Fibroblast of skin of left quadriceps (primary cell): ENCODE measurements around the gene C10orf143.

ENCODE experiments used
- DNase-seq, 2 experiments: peaks; one replicate each; pipeline ENCODE4 v3.0.0-alpha.2; 2013; ENCODE audit warnings: low read depth in 2 of 2

C10orf143 gene

DNA sequence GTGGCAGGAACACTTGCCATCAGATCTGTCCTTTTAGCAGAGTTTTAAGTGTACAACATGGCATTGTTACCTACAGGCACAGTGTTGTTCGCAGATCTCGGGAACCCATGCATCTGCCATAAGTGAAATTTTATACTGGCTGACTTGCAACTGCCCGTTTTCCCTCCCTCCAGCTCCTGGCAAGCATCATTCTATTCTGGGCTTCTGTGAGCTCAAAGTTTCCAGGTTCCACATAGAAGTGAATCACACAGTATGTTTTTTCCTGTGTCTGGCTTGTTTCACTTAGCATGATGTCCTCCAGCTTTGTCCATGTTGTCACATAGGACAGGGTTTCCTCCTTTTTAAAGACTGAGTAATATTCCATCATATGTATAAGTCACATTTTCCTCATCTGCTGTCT lies 56.6 kb downstream of the C10orf143 start:
- DNase-seq: no peak

- DNase-seq: peak; percentile 22 to 24
Measured at GRCh38 chr10:130053561-130053960, 57.1 kb downstream of the C10orf143 start.

DNA sequence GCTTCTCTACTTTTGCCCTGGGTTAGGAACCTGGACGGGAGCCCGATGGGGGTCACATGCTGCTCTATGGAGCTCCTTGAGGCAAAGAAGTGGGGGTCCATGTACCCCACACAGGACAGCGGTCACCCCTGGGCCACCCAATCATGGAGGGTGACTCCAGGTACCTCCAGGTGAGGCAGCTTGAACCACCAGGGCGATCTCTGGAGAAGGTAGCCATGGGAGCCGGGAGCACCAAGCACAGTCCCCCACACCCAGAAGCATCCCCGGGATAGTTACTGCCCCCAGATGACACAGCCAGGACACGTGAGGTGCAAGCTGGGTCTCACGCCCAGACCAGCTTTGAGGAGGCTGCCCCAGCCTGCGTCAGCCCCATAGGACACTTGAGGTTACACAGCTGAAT lies 58.4 kb downstream of the C10orf143 start:
- no peak for DNase-seq

GRCh38 chr10:130050721-130051120 lies 59.9 kb downstream of the C10orf143 start:
- no peak for DNase-seq

DNA sequence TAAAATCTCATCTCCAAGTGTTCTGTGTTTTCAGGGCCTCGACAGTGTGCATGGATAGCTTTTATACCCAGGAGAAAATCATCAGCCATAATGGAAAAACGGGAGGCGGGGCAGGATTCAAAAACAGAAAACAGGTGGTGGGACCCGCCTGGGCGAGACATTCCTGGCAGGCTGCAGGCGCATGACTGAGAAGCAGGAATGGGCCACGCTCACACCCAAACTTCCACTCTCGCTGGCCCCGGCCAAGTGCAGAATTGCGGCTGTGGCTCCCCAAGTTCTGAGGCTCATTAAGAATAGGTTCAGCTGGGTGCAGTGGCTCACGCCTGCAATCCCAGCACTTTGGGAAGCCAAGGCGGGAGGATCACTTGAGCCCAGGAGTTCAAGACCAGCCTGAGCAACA lies 60.6 kb downstream of the C10orf143 start:
- no peak for DNase-seq

- no peak for DNase-seq
Measured at GRCh38 chr10:130049244-130049643, 61.4 kb downstream of the C10orf143 start.

DNA sequence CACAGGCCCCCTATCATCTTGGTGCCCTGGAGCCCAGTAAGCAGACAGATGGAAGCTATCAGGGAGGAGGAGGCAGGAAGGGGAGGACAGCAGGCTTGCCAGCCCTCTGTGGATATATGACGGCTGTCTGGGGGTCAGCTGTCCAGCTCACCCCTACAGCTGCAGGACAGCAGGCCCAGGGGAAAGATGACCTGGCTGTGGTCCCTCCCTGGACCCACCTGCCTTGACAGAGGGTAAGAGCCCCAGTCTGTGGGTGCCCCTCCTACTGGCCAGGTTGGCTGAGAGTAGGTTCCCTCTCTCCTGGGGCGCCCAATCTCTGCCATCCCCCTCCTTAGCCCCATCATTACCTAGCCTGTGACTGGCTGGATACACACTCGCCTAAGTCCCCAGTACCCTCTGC lies 62.5 kb downstream of the C10orf143 start:
- DNase-seq: no peak

DNA sequence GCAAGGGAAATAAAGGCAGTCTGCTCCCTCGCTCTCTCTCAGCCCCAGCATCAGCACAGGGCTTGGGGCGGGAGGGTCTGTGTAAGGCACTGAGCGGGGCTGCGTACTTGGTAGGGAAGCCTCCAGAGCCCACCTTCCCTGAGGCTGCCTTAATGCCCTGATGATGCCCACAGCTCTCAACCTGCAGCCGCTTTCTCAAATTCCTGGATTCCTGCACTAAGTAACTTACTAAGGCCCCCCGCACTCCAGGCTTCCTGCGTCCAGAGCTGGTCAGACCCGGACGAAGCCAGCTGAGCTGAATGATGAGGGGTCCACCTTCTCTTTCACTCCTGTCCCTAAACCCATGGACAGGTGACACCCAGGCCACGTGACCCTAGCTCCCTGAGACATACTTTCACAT lies 63.3 kb downstream of the C10orf143 start:
- no peak for DNase-seq

GRCh38 chr10:130046591-130046990 lies 64.0 kb downstream of the C10orf143 start:
- no peak for DNase-seq

DNA sequence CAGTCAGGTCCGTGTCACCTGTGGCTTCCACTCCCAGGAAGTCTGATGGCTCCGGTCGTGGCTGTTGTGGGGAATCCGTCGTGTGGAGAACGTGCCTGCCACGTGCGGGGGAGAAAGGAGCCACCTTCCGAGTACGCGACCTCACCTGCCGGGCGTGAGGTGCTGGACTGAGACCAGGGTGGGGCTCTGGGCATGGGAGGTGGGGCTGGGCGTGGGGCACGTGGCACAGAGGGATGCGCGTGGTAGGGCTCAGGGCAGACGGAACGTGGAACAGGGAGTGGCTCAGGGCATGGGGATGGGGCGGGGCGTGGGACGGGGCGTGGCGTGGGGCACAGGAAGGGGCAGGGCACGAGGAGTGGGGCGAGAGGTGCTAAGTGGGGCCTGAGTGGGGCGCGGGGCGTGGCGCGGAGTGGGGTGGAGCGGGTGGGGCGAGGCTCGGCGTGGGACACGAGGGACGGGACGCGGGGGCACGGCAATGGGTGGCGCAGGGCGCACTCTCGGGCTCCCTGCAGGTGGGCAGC lies 64.8 kb downstream of the C10orf143 start:
- no peak for DNase-seq

DNA sequence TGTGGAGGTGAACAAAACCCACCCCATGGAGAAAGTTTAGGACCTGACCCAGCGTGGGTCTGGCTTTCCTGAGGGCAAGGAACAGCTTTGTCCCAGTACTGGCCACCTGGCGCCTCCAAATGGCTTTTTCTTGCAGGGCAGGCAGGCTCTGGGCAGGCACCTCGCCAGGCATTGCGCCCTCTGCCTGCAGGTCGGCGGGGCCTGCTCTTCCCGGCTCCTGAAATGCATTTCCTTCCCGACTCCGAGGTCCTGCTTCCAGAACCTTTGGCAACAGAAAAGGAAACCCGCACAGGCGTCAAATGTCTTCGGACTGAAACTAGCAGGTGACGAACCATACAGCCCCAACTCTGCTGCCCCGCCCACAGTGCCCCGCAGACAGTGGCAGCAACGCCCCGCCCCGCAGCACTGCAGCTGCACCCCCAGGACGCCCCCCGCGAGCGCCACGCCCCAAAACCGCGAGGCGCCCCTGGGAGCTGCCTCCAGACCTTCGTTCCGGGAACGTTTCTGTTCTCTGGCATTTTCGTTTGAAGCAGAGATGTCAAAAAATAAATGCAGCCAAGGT lies 65.5 kb downstream of the C10orf143 start:
- DNase-seq: no peak

GRCh38 chr10:130044067-130045061 lies 66.3 kb downstream of the C10orf143 start:
- DNase-seq: no peak

GRCh38 chr10:130043491-130043890 lies 67.1 kb downstream of the C10orf143 start:
- no peak for DNase-seq

GRCh38 chr10:130042381-130042780 lies 68.2 kb downstream of the C10orf143 start:
- no peak for DNase-seq

- DNase-seq: no peak
Measured at GRCh38 chr10:130041451-130042371, 68.9 kb downstream of the C10orf143 start.

DNA sequence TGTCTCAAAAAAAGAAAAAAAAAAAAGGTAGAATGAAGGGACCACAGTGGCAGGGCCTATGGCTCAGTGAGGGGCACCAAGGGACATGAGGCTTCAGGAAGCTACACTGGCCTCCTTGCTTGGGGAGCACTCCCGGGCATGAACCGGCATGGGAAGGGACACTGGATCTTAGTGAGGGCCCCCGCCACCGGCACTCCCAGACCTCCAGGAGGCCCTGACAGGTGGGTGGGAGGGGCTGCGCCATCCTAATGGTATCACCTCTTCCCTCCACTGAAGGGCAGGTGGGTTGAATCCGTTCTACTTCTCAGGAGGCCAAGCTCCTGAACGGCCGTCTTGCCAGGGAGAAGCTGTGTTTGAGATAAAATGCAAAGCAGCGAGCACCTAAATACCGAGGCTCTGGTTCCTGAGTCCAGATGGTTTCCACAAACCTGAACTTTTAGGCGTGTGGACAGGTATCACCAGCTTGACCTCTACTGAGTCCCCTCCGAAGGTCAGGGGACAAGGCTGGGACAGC lies 69.8 kb downstream of the C10orf143 start:
- no peak for DNase-seq

GRCh38 chr10:130040351-130040750 lies 70.3 kb downstream of the C10orf143 start:
- no peak for DNase-seq

DNA sequence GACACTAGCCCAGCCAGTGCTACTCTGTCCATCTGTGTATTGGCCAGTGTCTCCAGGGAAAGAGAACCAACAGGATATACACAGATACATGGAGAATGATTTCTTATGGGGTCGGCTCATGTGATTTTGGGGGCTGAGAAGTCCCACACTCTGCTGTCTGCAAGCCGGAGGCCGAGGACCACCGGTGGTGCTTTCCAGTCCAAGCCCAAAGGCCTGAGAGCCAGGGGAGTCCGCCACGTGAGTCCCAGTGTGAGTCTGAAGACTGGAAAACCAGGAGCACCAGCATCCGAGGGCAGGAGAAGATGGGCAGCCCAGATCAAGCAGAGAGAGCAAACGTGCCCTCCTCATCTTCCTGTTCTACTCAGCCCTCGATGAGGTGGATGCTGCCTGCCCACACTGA lies 71.5 kb downstream of the C10orf143 start:
- DNase-seq: no peak

DNA sequence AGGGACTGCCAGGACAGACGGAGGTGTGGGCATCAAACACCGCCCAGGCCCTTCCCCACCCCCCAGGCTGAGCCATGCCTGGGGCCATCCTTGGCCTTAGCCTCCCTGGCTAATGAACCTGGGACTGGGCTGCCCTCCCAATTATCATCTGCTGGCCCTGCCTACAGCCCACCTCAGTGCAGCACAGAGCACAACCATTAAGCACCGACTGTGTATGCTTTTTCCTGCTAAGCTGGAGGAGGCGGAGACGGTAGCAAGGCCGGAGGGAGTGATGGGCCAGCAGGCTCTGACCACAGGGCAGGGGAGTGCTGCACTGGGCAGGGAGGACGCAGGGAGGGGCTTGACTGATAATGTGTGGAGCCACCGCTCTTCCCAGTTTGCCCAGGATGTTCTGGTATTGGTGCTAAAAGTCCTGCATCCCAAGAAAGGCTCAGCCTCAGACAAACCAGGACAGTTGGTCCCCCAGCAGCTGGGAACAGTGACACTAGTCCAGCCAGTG lies 72.0 kb downstream of the C10orf143 start:
- no peak for DNase-seq

DNA sequence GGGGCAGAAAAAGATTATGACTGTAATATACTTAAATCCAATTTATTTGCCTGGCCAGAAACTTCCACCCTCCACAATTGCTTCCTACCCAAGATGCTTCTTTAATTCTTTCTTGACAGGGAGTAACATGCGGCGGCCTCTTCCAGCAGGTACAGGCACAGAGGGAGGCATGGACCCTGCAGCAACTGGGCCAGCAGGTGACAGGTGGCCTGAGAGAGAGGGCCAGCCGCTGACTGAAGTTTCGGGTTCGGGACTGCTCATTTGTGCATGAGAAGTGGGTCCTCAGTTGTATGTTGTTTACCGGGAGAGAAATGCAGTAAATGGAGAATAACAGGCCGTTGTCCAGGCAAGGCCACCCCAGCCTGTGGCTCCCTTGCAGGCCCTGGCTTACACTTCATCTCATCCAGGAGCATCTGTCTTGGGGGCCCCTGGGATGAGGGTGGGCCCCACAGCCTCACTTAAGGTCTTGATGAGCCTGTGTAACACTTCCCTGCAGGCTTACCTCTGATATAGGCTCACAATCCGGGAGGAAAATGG lies 72.5 kb downstream of the C10orf143 start:
- no peak for DNase-seq

DNA sequence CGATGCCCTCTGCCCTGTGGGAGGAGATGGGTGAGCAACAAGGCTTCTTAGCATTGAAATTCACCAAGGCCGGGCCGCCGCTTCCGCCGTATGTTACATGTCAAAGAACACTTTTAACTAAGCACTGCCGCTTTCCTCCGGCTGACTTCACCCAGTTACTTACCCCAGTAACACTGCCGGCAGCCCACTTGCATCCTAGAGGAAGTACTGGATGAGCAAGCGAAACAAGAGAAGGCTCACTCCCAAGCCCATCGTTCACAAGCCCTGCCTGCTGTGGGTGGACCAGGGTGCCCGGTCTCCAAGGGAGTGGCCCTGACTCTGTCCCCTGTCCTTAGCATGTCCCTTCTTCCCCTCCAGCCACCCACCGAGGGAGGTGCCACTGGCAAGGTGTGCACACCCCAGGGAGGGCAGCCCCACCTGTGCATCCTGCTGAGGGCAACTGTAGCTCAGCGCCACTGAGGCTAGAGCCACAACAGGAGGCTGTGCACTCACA lies 73.4 kb downstream of the C10orf143 start:
- DNase-seq: no peak
